GM21515 (cell line): ENCODE results near the gene TMEM175.

Experiments
- ATAC-seq: cut with Tn5 transposase; IDR thresholded peaks from one replicate; pipeline ENCODE4 v1.9.1; 2021; ENCODE audit not compliant: unreplicated experiment

Gene TMEM175

GRCh38 chr4:931960-932712, at the start of gene TMEM175, which contains the start of gene GAK:
Gene TMEM175, plus strand, starts transcription at chr4:932460. Its CDS starts 15,280 bp downstream, at chr4:947740.
Gene GAK, minus strand, starts transcription at chr4:932316. Its CDS starts 129 bp downstream, at chr4:932187.
- peak; percentile 84 for ATAC-seq

- ATAC-seq, result no peak
These were observed 49.6 kb upstream of the TMEM175 start for GRCh38 chr4:882646-883045.

GRCh38 chr4:883377-884095, 48.7 kb upstream of the TMEM175 start:
- no peak for ATAC-seq

- no peak for ATAC-seq
These were observed 48.0 kb upstream of the TMEM175 start for GRCh38 chr4:884259-884658.

GRCh38 chr4:884896-885295, 47.4 kb upstream of the TMEM175 start:
- no peak for ATAC-seq

GRCh38 chr4:885353-885752, 46.9 kb upstream of the TMEM175 start:
- no peak for ATAC-seq

- no peak for ATAC-seq
These were observed 46.0 kb upstream of the TMEM175 start for GRCh38 chr4:886244-886643.

- no peak for ATAC-seq
These were observed 45.1 kb upstream of the TMEM175 start for GRCh38 chr4:887034-887763.

- no peak for ATAC-seq
These were observed 44.2 kb upstream of the TMEM175 start for GRCh38 chr4:888029-888428.

- ATAC-seq, result no peak
These were observed 42.7 kb upstream of the TMEM175 start for GRCh38 chr4:889516-889915.

GRCh38 chr4:890036-890695, 42.1 kb upstream of the TMEM175 start:
- ATAC-seq, result no peak

- no peak for ATAC-seq
These were observed 40.5 kb upstream of the TMEM175 start for GRCh38 chr4:891747-892146.

- no peak for ATAC-seq
These were observed 39.5 kb upstream of the TMEM175 start for GRCh38 chr4:892780-893179.

GRCh38 chr4:893276-893994, 38.8 kb upstream of the TMEM175 start:
- no peak for ATAC-seq

- no peak for ATAC-seq
These were observed 38.1 kb upstream of the TMEM175 start for GRCh38 chr4:893995-894705.

GRCh38 chr4:895596-895995, 36.7 kb upstream of the TMEM175 start:
- ATAC-seq, result no peak

- ATAC-seq, result no peak
These were observed 36.0 kb upstream of the TMEM175 start for GRCh38 chr4:896216-896615.

- ATAC-seq, result no peak
These were observed 35.6 kb upstream of the TMEM175 start for GRCh38 chr4:896630-897029.

- ATAC-seq, result no peak
These were observed 34.1 kb upstream of the TMEM175 start for GRCh38 chr4:898123-898522.
